Inflammatory macrophage treated with lipopolysaccharide for 4 hours (primary cell): Measurements from ENCODE around the gene SCN3B.

Experiments
- DNase-seq: peaks from one replicate; pipeline ENCODE4 v3.0.0-alpha.2; 2020

The SCN3B gene

DNA sequence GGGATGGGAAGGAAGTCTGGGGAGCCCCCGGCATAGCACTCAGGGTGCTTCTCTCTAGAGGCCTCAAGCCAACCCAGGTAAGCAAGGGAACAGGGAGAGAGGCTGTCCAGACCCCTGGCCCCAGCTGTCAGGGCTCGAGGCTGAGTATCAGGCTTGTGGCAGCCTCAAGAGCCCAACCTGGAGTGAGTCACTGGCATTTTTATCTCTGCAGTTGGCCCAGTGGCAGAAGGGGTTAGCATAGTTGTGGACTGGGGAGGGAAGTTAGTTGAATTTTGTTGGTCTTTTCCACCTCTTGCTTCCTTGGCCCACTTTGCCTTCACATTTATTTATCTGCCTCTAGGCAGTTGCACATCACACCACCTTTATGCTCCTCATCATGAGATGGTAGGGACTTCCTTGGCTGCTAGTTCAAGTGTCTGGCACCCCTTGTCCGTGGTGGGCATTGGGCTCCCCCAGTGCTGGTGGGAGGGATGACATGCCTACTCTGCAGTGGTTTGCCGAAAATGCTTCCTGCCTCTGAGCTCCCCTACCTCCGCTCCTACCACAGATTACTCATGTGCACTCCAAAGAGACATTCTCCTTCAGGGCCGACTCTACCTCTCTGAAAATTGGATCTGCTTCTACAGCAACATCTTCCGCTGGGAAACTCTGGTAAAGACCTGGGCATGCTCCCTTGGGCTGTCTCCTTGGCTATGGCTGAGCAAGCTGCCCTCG lies 60.1 kb downstream of the SCN3B start:
- no peak for DNase-seq

DNA sequence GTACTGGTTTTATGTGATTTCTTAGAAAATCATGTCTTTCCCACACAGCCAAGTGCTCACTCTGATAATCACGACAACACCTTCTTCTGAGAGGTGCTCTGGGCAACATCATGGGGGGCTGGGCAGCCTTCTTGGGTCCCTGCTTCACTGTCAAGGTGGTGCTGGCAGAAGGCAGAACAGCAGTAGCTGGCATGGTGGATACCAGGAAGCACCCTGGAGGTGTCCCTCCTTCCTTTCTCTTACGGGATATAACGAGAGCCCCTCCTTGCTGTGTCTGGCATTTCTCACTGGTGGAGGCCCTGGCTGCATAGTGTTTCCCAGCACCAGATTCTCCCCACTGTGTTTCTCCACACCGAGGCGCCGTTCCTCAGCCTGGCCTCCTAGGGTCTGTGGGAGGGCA lies 60.9 kb downstream of the SCN3B start:
- no peak for DNase-seq

DNA sequence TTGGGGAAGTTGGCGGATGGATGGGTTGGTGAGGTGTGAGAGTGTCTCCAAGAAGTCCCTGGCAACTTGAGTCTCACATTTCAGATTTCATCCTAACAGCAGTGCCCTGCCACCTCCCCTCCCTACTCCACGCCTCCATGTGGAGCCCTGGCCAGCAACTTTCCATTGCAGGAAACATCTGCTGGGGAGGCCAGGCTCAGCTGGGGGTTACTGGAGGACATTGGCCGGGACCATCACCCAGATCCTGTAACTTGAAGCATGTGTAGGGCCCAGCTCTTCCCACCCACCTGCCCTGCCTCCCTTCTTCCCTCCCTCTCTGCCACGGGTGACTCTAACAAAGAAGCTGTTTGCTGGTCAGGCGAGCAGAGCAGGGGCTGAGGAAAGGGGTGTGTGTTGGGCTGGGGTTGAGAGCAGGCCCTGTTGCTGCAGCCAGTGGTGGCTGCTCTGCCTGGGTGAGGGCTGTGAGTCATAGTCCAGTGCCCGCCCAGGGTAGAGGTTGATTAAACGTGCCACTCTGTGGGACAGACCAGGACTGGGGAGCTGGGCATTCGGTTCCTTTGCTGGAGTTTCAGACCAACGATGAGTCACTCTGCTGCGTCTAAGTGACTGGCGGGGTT lies 64.0 kb downstream of the SCN3B start:
- DNase-seq, result no peak

DNA sequence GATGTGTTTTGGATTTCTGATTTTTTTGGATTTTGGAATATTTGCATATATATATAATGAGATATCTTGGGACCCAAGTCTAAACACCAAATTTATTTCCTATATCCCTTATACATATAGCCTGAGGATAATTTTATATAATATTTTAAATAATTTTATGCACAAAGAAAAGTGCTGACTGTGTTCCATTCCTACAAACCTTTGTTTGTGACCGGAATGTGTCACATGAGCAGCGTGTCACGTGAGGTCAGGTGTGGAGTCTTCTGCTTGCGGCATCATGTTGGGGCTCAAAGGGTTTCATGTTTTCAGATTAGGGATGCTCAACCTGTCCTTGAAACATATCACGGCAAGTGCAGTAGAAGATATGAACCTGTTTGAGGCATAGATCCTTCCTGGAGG lies 65.6 kb downstream of the SCN3B start:
- no peak for DNase-seq

DNA sequence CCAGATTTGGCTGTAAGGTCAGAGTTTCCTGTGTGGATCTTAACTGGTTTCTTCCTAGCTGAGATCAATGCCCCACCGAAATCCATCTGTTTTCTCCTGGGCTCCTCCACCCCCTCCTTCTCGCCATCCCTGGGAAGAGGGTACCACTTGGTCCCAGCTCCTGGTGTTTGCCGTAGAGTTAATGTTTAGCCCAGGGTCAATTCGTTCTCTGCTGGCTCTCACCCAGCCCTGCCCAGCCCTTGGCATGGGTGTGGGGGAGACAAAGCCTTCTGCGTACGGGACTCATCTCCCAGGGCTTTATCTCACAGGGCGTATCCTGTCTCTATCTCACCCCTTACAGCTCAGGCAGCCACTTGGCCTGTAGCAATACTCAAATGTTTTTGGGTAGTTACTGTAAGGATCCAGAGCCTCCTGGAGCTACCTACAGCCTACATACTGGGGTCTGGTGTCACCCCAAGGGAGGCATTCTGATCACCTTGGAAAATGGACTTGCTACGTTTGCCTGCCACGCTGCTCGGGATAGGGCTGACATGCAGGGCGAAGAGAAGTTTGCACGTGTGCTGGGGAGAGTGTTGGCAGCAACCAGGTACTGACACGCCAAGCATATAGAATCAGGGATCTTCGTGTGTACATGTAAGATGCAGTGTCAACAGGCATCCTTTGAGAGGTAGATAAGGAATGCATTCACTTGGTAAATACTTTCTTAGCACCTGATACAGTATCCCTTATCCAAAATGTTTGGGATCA lies 66.1 kb downstream of the SCN3B start:
- no peak for DNase-seq

DNA sequence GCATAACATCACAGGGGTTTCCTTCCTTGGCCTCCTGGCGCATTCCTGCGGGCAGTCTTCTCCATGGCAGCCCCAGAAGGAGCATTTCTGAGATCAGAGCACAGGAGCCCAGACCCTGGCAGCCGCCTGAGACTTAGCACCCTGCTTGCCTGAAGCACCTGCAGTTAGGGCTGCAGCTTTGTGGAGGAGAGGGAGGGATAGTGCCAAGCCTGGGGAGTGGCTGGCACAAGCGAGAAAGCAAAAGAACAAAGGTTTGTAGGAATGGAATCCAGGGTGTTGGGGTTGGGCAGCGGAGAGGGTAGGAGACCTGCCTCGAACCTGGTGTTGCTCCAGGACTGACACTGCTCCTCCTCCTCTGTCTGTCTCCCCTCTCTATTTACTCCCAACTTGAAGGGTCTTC lies 66.9 kb downstream of the SCN3B start:
- no peak for DNase-seq

DNA sequence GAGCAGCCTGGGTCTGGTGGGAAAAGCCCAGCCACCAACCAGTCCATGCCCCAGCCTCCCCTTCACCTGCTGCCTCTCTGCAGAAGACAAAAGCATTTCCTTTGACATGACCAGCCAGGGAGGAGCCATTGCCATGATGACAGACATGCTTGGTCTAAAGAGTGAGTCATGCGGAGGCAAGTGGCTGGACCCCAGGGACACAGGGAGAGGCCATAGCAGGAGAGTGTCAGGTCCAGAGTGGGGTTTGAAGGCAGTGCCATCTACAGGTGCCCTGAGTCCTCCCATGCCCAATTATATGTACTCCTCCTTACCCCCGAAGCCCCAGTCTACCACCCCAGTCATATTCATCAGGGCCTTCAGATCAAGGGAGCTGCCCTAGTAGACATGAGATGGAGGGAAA lies 67.4 kb downstream of the SCN3B start:
- DNase-seq, result no peak

DNA sequence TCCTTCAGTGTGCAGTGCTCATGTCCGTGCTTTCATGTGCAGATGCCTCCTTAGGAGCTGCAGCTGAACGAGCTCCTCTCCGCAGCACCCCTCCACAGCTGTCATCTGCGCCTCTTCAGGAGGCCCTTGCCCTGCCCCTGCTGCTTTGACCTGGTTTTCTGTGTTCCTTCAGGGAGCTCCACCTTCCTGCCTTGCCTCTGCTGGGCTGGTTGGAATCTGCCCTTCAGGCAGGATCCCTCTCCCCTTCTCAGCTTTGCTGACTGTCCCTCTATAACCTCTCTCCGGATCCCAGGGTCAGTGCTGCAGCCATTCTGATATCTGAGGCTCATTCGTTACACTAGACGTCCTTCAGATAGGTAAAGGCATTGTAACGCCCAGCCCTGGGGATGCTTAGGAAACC lies 67.9 kb downstream of the SCN3B start:
- DNase-seq, result no peak

DNA sequence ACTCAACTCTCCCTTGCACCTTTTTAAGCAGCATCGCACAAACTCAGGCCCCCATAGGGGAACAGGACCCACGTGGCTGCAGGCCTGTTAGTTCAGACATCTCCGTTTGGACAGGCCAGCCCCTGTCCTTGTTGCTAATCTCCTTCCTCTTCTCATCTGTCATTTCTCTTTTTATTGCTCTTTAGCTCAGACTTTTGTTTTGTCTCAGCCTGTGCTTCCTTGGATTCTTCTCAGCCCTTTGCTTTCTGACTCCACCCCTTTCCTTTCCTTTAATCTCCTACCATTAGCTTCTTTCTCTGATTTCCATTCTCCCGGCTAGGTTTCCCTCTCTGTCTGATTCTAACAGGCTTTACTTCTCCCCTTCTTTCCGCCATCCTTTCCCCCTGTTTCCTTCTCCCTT lies 68.7 kb downstream of the SCN3B start:
- DNase-seq, result no peak

DNA sequence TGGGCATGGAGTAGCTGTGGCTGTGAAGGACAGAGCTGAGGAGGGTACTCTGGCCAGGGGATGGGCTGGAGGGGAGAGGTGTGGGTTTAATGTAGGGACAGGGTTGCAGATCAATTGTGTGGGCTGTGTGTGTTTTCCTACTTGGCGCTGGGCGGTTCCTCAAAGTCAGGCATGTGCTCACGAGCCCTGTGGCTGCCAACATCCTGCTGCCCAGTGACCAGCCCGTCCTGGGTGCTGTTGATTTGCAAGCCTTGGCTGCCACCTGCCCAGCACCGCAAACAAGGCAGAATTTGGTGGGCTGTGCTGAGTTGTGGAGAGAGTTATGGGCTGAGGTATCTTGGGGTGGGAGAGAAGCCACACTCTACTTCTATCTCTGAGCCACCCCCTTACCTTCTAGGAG lies 69.2 kb downstream of the SCN3B start:
- no peak for DNase-seq

DNA sequence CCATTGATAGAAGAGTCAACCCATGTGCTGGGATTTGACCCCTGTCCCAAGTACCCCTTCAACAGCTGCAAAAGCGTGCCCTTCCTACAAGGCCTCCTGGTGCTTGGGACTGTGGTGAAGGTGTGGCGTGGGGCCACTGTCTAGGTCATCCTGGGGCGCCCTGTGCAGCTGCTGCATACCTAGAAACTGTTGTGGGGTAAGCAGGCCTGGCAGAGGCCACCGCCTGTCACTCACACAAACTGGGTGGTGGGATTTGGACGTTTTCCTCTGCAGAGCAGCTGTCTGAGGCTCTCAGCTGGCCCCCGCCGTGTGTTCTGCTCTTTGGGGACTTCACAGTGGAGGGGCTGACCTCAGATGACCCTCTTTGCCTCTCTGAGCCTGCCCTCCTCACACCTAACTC lies 69.7 kb downstream of the SCN3B start:
- no peak for DNase-seq

DNA sequence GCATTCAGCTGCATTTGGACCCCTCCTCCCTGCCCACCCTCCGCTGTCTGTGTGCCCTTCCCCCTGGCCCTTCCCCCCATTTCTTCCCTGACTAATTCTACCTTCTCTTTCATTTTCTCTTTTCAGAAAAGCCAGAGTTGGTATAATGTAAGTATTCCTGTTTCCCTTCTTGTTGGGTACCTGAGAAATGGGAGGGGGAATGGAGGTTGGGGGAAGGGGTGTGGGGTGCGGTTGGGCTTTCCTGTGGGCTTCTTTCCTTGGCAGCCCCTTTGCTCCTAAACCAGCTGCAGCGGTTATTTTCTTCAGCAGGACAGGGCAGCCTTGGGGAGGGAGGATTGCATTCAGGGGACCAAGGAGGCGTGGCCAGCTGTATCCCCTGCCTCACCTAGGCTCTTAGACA lies 70.2 kb downstream of the SCN3B start:
- DNase-seq, result no peak

DNA sequence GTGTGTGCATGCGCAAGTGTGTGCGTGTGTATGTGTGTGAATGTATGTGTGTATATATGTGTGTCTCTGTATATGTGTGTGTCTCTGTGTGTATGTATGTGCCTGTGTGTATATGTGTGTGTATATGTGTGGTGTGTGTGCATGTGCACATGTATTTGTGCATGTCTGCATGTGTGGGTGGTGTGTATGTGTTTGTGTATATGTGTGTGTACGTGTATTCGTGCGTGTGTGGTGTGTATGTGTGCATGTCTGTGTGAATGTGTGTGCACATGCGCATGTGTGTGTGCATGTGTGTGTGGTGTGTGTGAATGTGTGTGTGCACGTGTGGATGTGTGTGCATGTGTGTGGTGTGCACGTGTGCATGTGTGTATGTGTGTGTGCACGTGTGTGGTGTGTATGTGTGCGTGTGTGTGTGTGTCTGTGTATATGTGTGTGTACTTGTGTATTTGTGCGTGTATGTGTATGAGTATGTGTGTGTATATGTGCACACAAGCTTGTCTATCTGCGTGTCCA lies 71.4 kb downstream of the SCN3B start:
- no peak for DNase-seq

DNA sequence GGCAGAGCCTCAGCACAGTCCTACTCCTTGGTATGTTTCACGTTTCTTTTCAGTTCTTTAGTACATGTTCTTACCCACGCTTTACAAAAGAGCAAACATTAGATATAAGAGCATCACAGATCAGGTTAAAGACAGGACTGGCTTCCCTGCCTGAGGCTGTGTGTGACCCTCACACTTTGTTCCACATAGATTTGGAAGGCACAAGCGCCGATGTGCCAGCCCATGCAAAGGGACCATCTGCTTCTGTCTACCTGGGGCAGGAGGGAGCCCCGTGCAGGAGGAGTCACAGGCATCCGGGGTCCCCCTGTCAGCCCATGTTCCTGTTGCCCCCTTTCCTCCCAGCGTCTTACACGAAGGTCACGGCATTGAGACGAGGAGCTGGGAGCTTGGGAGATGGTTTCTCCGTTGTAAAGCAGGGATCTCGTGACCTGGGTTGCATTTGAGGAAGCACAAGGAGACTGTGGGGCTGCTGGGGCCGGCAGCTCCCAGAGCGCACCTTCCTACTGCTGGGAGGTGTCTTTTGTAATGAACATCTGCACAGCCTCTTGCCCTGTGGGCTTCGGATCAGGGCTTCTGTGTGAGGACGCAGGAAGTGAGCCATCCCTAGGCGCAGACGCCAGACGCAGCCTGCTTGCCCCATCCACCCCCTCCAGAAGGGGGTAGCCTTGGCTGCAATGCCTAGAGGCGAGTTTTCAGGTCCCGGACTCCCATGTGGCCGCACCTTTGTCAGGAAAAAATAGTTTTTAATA lies 72.6 kb downstream of the SCN3B start:
- no peak for DNase-seq

DNA sequence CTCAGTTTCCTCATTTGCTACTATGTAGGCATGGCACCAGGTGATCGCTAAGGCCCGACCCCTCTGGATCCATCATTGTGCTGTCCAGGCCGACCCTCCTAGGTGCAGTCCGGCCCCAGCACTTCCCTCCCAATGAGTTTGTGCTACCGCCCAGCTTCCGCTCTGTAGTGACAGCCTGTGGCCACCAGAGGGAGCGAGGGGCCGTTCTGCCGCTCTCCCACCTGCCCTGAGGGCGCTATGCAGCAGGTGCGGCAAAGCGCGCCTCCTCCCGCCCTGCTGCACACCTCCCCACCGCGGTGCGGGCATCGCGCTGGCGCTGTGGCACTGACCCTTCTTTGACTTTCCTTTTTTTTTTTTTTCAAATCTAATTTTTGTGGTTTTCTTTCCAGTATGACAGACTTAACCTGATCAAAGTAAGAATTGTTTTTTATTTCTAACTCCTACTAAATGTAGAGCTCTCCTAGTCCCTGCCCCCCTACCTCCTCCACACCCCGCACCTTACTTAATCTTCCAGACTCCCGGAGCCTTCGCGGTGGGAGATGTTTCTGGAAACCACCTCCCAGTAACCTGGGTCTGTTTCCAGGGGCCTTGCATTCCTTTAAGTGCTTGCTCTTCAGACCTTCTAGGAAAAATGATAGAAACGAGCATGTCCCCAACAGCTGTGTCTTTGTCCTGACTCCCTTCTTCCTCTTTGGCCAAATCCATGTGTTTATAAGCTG lies 73.7 kb downstream of the SCN3B start:
- DNase-seq, result peak; percentile 42

DNA sequence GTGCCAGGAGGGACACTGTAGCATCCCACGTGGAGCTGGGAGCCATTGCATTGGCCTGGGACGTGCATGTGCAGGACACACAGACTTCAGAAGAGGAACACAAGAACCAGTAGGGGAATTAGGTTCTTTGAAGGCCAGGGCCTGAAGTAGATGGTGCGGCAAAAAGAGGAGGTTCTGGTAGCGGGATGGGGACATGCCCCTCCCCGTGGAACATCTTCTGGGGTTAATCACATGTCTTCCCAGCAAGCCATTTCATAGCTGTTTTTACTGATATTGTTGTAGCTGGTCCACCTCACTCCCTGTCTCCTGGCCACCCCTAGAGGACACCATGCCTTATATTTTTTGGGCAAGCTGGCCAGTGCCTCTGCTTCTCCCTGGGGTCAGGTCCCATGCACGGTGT lies 74.3 kb downstream of the SCN3B start:
- no peak for DNase-seq

DNA sequence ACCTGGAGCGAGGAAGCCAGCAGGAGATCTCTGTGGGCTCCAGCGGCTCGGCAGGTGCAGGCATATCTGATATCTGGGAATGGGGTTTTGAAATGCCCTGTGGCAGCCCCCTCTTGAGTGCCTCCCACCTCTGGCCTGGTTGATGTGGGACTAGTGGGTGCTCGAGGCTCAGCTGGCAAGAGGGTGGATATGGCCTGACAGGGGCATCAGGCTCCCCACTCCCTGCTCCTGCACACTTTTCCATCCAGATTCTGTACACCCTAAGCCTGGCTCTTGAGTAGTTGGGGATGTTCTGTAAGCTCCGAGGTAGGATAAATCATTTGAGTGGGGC lies 75.0 kb downstream of the SCN3B start:
- no peak for DNase-seq
